Measurements from ENCODE around the gene CMIP.

DNA sequence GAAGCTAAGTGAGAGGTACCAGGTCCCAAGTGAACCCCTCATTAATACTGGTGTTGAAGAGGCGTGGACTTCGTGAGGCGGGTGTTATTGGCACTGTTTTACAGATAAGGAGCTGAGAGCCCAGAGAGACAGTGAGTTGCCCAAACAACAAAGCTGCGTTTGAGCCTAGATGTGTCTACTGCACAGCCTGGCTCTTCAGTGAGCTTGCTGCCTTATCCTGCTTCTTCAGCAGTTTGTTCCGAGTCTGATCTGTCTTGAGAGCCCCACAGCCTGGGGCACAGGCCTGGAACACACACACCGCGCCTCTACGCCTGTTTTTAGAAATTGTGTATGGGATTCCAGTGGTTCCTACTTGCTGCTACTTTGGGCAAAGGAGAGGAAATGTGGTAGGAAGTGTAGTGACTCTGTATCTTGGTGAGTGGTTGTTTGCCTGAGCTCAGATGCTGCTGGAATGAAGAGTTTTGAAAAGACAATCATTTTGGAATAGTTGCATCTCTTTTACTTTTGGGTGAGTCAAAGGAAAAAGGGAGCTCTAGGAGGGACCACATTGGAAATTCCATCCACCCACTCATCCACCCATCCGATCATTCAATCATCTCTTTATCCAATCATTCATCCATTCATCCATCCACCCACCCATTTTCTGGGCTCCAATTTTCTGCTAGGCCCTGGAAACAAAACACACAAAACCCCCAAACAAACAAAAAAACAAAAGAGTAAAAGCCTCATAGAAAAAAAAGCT lies 312.2 kb downstream of the CMIP start:
- TF ChIP-seq, protein P1, sequence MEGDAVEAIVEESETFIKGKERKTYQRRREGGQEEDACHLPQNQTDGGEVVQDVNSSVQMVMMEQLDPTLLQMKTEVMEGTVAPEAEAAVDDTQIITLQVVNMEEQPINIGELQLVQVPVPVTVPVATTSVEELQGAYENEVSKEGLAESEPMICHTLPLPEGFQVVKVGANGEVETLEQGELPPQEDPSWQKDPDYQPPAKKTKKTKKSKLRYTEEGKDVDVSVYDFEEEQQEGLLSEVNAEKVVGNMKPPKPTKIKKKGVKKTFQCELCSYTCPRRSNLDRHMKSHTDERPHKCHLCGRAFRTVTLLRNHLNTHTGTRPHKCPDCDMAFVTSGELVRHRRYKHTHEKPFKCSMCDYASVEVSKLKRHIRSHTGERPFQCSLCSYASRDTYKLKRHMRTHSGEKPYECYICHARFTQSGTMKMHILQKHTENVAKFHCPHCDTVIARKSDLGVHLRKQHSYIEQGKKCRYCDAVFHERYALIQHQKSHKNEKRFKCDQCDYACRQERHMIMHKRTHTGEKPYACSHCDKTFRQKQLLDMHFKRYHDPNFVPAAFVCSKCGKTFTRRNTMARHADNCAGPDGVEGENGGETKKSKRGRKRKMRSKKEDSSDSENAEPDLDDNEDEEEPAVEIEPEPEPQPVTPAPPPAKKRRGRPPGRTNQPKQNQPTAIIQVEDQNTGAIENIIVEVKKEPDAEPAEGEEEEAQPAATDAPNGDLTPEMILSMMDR (IDR thresholded peaks at IDR 0.05): no peak
- TF ChIP-seq POLR2A (IDR thresholded peaks at IDR 0.05): no peak
